GM12878 (cell line): Measurements from ENCODE around the gene PDCD11. TPM values are rescaled to one million over a fixed set of nuclear protein-coding genes. Genes with fewer than 3 reads are reported as not detected.

Source experiments
- ATAC-seq: fragments of 200-7000 bp; cut with Tn5 transposase; 3 replicates; pipeline ENCODE4 v1.9.1; 2020; ENCODE audit warnings: mild to moderate bottlenecking, moderate library complexity
- BruUV-seq: library from RNA; stranded (reverse); fragments of 400-500 nt; replicated peaks from 2 replicates; lab custom pipeline; 2021; lab: Mats Ljungman, UMichigan
- CTCF ChIA-PET: fragments of 300-600 bp; sonication (Branson Sonifier 250); formaldehyde crosslinking; extraction: SDS; loops from one replicate; lab custom pipeline; 2021; ENCODE audit warnings: inconsistent platforms; lab: Yijun Ruan, JAX
- POLR2A ChIA-PET: fragments of 350-600 bp; formaldehyde crosslinking; extraction: SDS; loops from one replicate; lab custom pipeline; 2021; ENCODE audit warnings: inconsistent platforms; lab: Charles Lee
- RAD21 ChIA-PET: fragments of 300-600 bp; sonication (Branson Sonifier 250); formaldehyde crosslinking; loops from one replicate; lab custom pipeline; 2023; ENCODE audit warnings: antibody characterized with exemption; ENCODE audit not compliant: unreplicated experiment; lab: Charles Lee
- SMC1A ChIA-PET: fragments of 300-600 bp; sonication (Branson Sonifier 250); formaldehyde crosslinking; loops from one replicate; lab custom pipeline; 2023; ENCODE audit not compliant: unreplicated experiment, uncharacterized antibody; lab: Charles Lee
- DNase-seq: peaks from one replicate; pipeline ENCODE4 v3.0.0-alpha.2; 2011; ENCODE audit warnings: low read depth, low spot score
- FAIRE-seq: peaks from 3 replicates; lab custom pipeline; 2011; peaks lifted over from hg19 to GRCh38; lab: Jason Lieb, UNC
- H2AFZ ChIP-seq: 2 replicates; pipeline ENCODE4 v1.6.0; 2011; ENCODE audit warnings: low read depth, low read length, control low read depth; ENCODE audit not compliant: control insufficient read depth
- H3K27ac ChIP-seq: 2 replicates; pipeline ENCODE4 v1.5.1; 2011; ENCODE audit warnings: control low read depth; ENCODE audit not compliant: control insufficient read depth, insufficient read depth
- H3K27me3 ChIP-seq, 2 experiments: replicated peaks in 1 of 2; 2 replicates each; pipeline versions ENCODE4 v1.6.0 to v1.6.1; 2011; ENCODE audit warnings: low read length in 1 of 2; ENCODE audit not compliant: control insufficient read depth in 2 of 2, insufficient read depth in 2 of 2
- H3K36me3 ChIP-seq, 2 experiments: 2 replicates each; pipeline ENCODE4 v1.5.1; 2011; ENCODE audit warnings: low read length in 1 of 2; ENCODE audit not compliant: control insufficient read depth in 2 of 2, insufficient read depth in 2 of 2
- H3K4me1 ChIP-seq: 2 replicates; pipeline ENCODE4 v1.6.1; 2011; ENCODE audit warnings: mild to moderate bottlenecking, low read length, moderate library complexity, mixed read lengths; ENCODE audit not compliant: control insufficient read depth, insufficient read depth
- H3K4me2 ChIP-seq: 2 replicates; pipeline ENCODE4 v1.6.0; 2011; ENCODE audit warnings: control low read depth; ENCODE audit not compliant: control insufficient read depth, insufficient read depth
- H3K4me3 ChIP-seq: fragments of 200-600 bp; sonication (generic); 2 replicates; pipeline ENCODE4 v1.5.1; 2016
- H3K79me2 ChIP-seq: 2 replicates; pipeline ENCODE4 v1.6.0; 2011; ENCODE audit warnings: low read length; ENCODE audit not compliant: control insufficient read depth, insufficient read depth
- H3K9ac ChIP-seq: 2 replicates; pipeline ENCODE4 v1.8.0; 2011; ENCODE audit warnings: low read length, control low read depth, mixed read lengths; ENCODE audit not compliant: control insufficient read depth, insufficient read depth
- H3K9me3 ChIP-seq: replicated peaks from 3 replicates; pipeline ENCODE4 v1.5.1; 2011; ENCODE audit warnings: mild to moderate bottlenecking, low read length; ENCODE audit not compliant: control insufficient read depth, insufficient read depth
- H4K20me1 ChIP-seq: 2 replicates; pipeline ENCODE4 v1.6.0; 2011; ENCODE audit not compliant: control insufficient read depth, insufficient read depth
- CBX3 ChIP-seq: fragments of 200-600 bp; sonication (generic); IDR thresholded peaks from 2 replicates; pipeline ENCODE4 v1.6.1; 2016; ENCODE audit warnings: low read depth, borderline replicate concordance
- CREB1 ChIP-seq: IDR thresholded peaks from 2 replicates; pipeline ENCODE4 v1.6.1; 2012; ENCODE audit warnings: low read depth, mild to moderate bottlenecking, inconsistent platforms
- CTCF ChIP-seq, 3 experiments: IDR thresholded peaks in 2 of 3; conservative IDR thresholded peaks in 1 of 3; 2 replicates each; pipeline ENCODE4 v1.5.1; 2011; ENCODE audit warnings: low read depth in 3 of 3, low read length in 3 of 3, mild to moderate bottlenecking in 3 of 3, control low read depth in 2 of 3, moderate library complexity in 2 of 3, inconsistent platforms in 1 of 3, mixed read lengths in 1 of 3; ENCODE audit not compliant: control insufficient read depth in 2 of 3, insufficient read depth in 1 of 3; ENCODE audit errors: extremely low read depth in 1 of 3
- DPF2 ChIP-seq: fragments of 450-650 bp; IDR thresholded peaks from 2 replicates; pipeline ENCODE4 v1.6.1; 2017; ENCODE audit warnings: mild to moderate bottlenecking
- IRF4 ChIP-seq: IDR thresholded peaks from 2 replicates; pipeline ENCODE4 v1.6.1; 2011; ENCODE audit warnings: low read depth, low read length
- NBN ChIP-seq: fragments of 450-650 bp; IDR thresholded peaks from 2 replicates; pipeline ENCODE4 v1.6.1; 2016
- NR2C2 ChIP-seq: IDR thresholded peaks from 2 replicates; pipeline ENCODE4 v1.6.1; 2011; ENCODE audit warnings: borderline replicate concordance, low read depth; ENCODE audit not compliant: control insufficient read depth, insufficient read length
- PAX8 ChIP-seq: fragments of 450-650 bp; IDR thresholded peaks from 2 replicates; pipeline ENCODE4 v1.6.1; 2017; ENCODE audit warnings: mild to moderate bottlenecking, moderate library complexity
- RAD21 ChIP-seq: IDR thresholded peaks from 2 replicates; pipeline ENCODE4 v1.6.1; 2011; ENCODE audit warnings: mild to moderate bottlenecking, low read depth, low read length, moderate library complexity; ENCODE audit not compliant: insufficient read depth
- RFX5 ChIP-seq: IDR thresholded peaks from 2 replicates; pipeline ENCODE4 v1.6.1; 2011; ENCODE audit warnings: low read depth, low read length, improper control_type of control experiment
- SMC3 ChIP-seq: IDR thresholded peaks from 2 replicates; pipeline ENCODE4 v1.6.1; 2011; ENCODE audit warnings: low read length, improper control_type of control experiment, borderline replicate concordance
- ZBTB33 ChIP-seq: fragments of 450-650 bp; IDR thresholded peaks from 2 replicates; pipeline ENCODE4 v1.6.1; 2017; ENCODE audit warnings: mild to moderate bottlenecking
- ZNF24 ChIP-seq: fragments of 450-650 bp; IDR thresholded peaks from 2 replicates; pipeline ENCODE4 v1.6.1; 2017; ENCODE audit warnings: antibody characterized with exemption, mild to moderate bottlenecking
- ZNF384 ChIP-seq: IDR thresholded peaks from 2 replicates; pipeline ENCODE4 v1.6.1; 2012; ENCODE audit warnings: low read depth, mild to moderate bottlenecking, low read length, improper control_type of control experiment, borderline replicate concordance
- WGBS: methylation state at CpG from one replicate; pipeline ENCODE4 v1.1.6; 2016; ENCODE audit warnings: low lambda C conversion rate; ENCODE audit not compliant: insufficient replicate concordance, insufficient coverage; ENCODE audit errors: missing lambda C conversion rate; 5-methylcytosine and 5-hydroxymethylcytosine counted together
- in situ Hi-C: fragments of 300-500 bp; cut with MboI; formaldehyde crosslinking; loops from 9 replicates; pipeline ENCODE4 v1.14.3; 2018; ENCODE audit warnings: mixed read lengths
- intact Hi-C: fragments of 100-400 bp; cut with micrococcal nuclease; formaldehyde crosslinking; loops from one replicate; pipeline ENCODE4 v1.14.2; 2022; ENCODE audit not compliant: unreplicated experiment
- polyA plus RNA-seq, 11 experiments: library from polyadenylated mRNA; depleted of rRNA in 4 of 11; unstranded in 6 of 11; stranded (reverse) in 5 of 11; fragments of >200 nt; fragmentation: Nextera tagmentation in 4 of 11; fragmentation: Illumina TruSeq in 1 of 11; extraction: Ambion mirVana in 4 of 11; extraction: Trizol in 1 of 11; gene quantifications; 1 replicate in 1 of 11; 2 replicates in 10 of 11; pipeline versions ENCODE4 v1.2.1 to v1.2.3, GENCODE V29; 2011 to 2016; ENCODE audit warnings: inconsistent platforms in 2 of 11, missing spikeins in 2 of 11, low read depth in 1 of 11
- total RNA-seq, 4 experiments: library from RNA; depleted of rRNA in 3 of 4; stranded (reverse); fragments of >200 nt in 3 of 4; fragmentation: Illumina TruSeq in 1 of 4; extraction: Trizol in 1 of 4; gene quantifications; 2 replicates each; pipeline versions ENCODE4 v1.2.1 to v1.2.3, GENCODE V29; 2013 to 2021
- TF ChIP-seq, protein P1 (sequence below): IDR thresholded peaks from 2 replicates; pipeline ENCODE4 v1.6.1; 2011; ENCODE audit warnings: mild to moderate bottlenecking, low read depth, low read length, moderate library complexity; ENCODE audit not compliant: insufficient replicate concordance
- TF ChIP-seq, protein P2 (sequence below): fragments of 450-650 bp; IDR thresholded peaks from 2 replicates; pipeline ENCODE4 v1.6.1; 2018; ENCODE audit warnings: borderline replicate concordance, mild to moderate bottlenecking; ENCODE audit not compliant: partially characterized antibody

The PDCD11 gene
- total and polyA plus RNA-seq, 10 of the 15 experiments (the other 5 are each of a cell fraction or from before 2014, with no cell fraction given): 13.9 to 69.7 (median 44.8) TPM

DNA sequence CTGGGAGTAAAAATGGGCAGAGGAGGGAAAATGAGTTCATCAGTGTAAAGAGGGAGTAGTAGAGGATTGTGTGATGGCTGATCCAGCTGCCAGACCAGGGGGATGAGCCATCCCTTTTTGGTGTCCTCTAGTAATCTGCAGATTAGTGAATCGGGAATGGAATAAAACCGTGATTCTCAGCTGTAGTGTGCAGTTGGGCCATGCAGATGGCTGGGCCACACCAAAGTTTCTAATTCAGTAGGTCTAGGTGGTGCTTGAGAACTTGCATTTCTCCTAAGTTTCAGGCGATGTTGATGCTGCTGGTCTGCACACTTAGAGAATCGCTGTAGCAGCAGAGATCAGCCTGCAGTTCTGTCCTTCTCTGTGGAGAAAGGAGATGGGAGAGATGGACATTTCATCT is 22.7 kb downstream of the PDCD11 start:
- FAIRE-seq (no peak), DNase-seq (no peak)
- RAD21 ChIA-PET: interaction anchor here (1.4 to 7.6 kb wide), 4 partner anchors 57 to 74 kb away, joined by 3 to 66 read pairs (median 40); no protein-coding TSS in a partner anchor

More for the DNA sequence above, 22.7 kb downstream of the PDCD11 start:
- Histone ChIP-seq H3K79me2 (no peaks in the 10 kb centered on the region; the same call in 1 of the 2 replicates), H2AFZ (no peak overlapping the region), H3K4me1 (no peaks in the 10 kb centered on the region), H3K27ac (no peak overlapping the region), H3K36me3 (peaks cover 44 to 61% of the 10 kb centered on the region in 2 experiments), H3K9ac (no peak overlapping the region), H3K27me3 (no peaks in the 10 kb centered on the region), H3K4me3 (no peak overlapping the region), H3K4me2 (no peak overlapping the region), H4K20me1 (no peaks in the 10 kb centered on the region), H3K9me3 (no peaks in the 10 kb centered on the region)
- no peak for TF ChIP-seq DPF2
- no peak for TF ChIP-seq IRF4
- no peak for TF ChIP-seq RFX5
- TF ChIP-seq RAD21: no peak
- no peak for TF ChIP-seq CREB1
- TF ChIP-seq NBN: no peak
- TF ChIP-seq CBX3: no peak
- TF ChIP-seq ZNF384: no peak
- TF ChIP-seq, protein P1, sequence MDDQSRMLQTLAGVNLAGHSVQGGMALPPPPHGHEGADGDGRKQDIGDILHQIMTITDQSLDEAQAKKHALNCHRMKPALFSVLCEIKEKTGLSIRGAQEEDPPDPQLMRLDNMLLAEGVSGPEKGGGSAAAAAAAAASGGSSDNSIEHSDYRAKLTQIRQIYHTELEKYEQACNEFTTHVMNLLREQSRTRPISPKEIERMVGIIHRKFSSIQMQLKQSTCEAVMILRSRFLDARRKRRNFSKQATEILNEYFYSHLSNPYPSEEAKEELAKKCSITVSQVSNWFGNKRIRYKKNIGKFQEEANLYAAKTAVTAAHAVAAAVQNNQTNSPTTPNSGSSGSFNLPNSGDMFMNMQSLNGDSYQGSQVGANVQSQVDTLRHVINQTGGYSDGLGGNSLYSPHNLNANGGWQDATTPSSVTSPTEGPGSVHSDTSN: no peak
- TF ChIP-seq, protein P2, sequence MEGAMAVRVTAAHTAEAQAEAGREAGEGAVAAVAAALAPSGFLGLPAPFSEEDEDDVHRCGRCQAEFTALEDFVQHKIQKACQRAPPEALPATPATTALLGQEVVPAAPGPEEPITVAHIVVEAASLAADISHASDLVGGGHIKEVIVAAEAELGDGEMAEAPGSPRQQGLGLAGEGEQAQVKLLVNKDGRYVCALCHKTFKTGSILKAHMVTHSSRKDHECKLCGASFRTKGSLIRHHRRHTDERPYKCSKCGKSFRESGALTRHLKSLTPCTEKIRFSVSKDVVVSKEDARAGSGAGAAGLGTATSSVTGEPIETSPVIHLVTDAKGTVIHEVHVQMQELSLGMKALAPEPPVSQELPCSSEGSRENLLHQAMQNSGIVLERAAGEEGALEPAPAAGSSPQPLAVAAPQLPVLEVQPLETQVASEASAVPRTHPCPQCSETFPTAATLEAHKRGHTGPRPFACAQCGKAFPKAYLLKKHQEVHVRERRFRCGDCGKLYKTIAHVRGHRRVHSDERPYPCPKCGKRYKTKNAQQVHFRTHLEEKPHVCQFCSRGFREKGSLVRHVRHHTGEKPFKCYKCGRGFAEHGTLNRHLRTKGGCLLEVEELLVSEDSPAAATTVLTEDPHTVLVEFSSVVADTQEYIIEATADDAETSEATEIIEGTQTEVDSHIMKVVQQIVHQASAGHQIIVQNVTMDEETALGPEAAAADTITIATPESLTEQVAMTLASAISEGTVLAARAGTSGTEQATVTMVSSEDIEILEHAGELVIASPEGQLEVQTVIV: no peak
- TF ChIP-seq SMC3: no peak
- TF ChIP-seq CTCF (IDR thresholded peaks at IDR 0.05 in 2 of 3, conservative IDR thresholded peaks at IDR 0.05 in 1 of 3; ENCODE audit: control insufficient read depth in 2 of 3, extremely low read depth in 1 of 3, insufficient read depth in 1 of 3, low read depth in 3 of 3, low read length in 3 of 3): no peak
- no peak for TF ChIP-seq ZBTB33
- no peak for TF ChIP-seq PAX8
- TF ChIP-seq ZNF24: no peak
- TF ChIP-seq NR2C2: no peak
- 98% methylated on average over 4 of the region's 4 CpGs for WGBS
- SMC1A ChIA-PET: interaction anchor here (0.8 to 5.3 kb wide), 5 partner anchors 53 to 67 kb away, joined by 3 to 85 read pairs (median 5); partner anchors contain the start of gene CALHM3
- BruUV-seq: no TSS peak
- in situ Hi-C loops: loop anchor here (5.0 kb wide), 1 partner anchor 58 kb away; the partner anchor contains the start of gene CALHM3
- CTCF ChIA-PET: interaction anchor here (0.6 to 8.0 kb wide), 4 partner anchors 21 to 67 kb away, joined by 3 to 195 read pairs (median 89); partner anchors contain the start of gene CALHM3
- intact Hi-C loops: loop anchor here (10.0 kb wide), 1 partner anchor 176 kb away; no protein-coding TSS in a partner anchor
- ATAC-seq: no peak
- POLR2A ChIA-PET: interaction anchor here (0.7 to 1.7 kb wide), 3 partner anchors 17 to 194 kb away, joined by 3 to 6 read pairs (median 3); no protein-coding TSS in a partner anchor
